H1 (cell line): ENCODE measurements around the gene CCNE1. TPM values are rescaled to one million over a fixed set of nuclear protein-coding genes. Genes with fewer than 3 reads are reported as not detected.

Experiments used
- CTCF ChIA-PET: fragments of 300-600 bp; sonication (Branson Sonifier 250); formaldehyde crosslinking; loops from one replicate; lab custom pipeline; 2021; ENCODE audit not compliant: partially characterized antibody; lab: Charles Lee
- POLR2A ChIA-PET: fragments of 300-600 bp; sonication (Branson Sonifier 250); formaldehyde crosslinking; loops from one replicate; lab custom pipeline; 2021; ENCODE audit warnings: inconsistent platforms; ENCODE audit not compliant: partially characterized antibody; lab: Charles Lee
- DNase-seq, 2 experiments: peaks; one replicate each; pipeline versions ENCODE4 v3.0.0 to v3.0.0-alpha.2; 2010 to 2022; ENCODE audit warnings: low spot score in 2 of 2, low read depth in 1 of 2, mixed read lengths in 1 of 2
- FAIRE-seq: peaks from 2 replicates; lab custom pipeline; 2011; peaks lifted over from hg19 to GRCh38; lab: Jason Lieb, UNC
- H2AFZ ChIP-seq: 2 replicates; pipeline ENCODE4 v1.8.1; 2012; ENCODE audit warnings: low read length, inconsistent platforms
- H2AK5ac ChIP-seq: 2 replicates; pipeline ENCODE4 v1.6.1; 2013; ENCODE audit warnings: low read depth, low read length
- H2BK120ac ChIP-seq: replicated peaks from 2 replicates; pipeline ENCODE3; 2013; ENCODE audit warnings: low read depth, low read length, inconsistent platforms
- H2BK12ac ChIP-seq: 2 replicates; pipeline ENCODE4 v1.6.1; 2013; ENCODE audit warnings: low read depth, low read length
- H2BK15ac ChIP-seq: 2 replicates; pipeline ENCODE4 v1.6.1; 2013; ENCODE audit warnings: low read length
- H2BK20ac ChIP-seq: 2 replicates; pipeline ENCODE4 v1.6.1; 2013; ENCODE audit warnings: low read length
- H2BK5ac ChIP-seq: 2 replicates; pipeline ENCODE4 v1.6.1; 2013; ENCODE audit warnings: low read depth, low read length
- H3K14ac ChIP-seq: 2 replicates; pipeline ENCODE4 v1.6.1; 2013; ENCODE audit warnings: inconsistent platforms; ENCODE audit not compliant: insufficient read length
- H3K18ac ChIP-seq: 2 replicates; pipeline ENCODE4 v1.6.1; 2013; ENCODE audit warnings: low read length; ENCODE audit errors: extremely low read depth
- H3K23ac ChIP-seq: 2 replicates; pipeline ENCODE4 v1.6.1; 2013; ENCODE audit warnings: inconsistent platforms; ENCODE audit not compliant: insufficient read length
- H3K23me2 ChIP-seq: 2 replicates; pipeline ENCODE4 v1.6.1; 2013; ENCODE audit warnings: low read depth, low read length
- H3K27ac ChIP-seq: 2 replicates; pipeline ENCODE4 v1.6.1; 2011; ENCODE audit warnings: low read depth, low read length, inconsistent platforms
- H3K27me3 ChIP-seq, 4 experiments: replicated peaks in 1 of 4; 1 replicate in 1 of 4; 2 replicates in 3 of 4; pipeline versions ENCODE4 v1.6.1 to v1.8.1; 2011 to 2013; ENCODE audit warnings: low read length in 3 of 4, mild to moderate bottlenecking in 3 of 4, inconsistent platforms in 2 of 4, mixed read lengths in 2 of 4, moderate library complexity in 1 of 4; ENCODE audit not compliant: control insufficient read depth in 3 of 4, insufficient read depth in 3 of 4; ENCODE audit errors: extremely low read depth in 1 of 4
- H3K36me3 ChIP-seq, 4 experiments: 2 replicates each; pipeline versions ENCODE4 v1.6.1 to v1.8.1; 2011 to 2013; ENCODE audit warnings: mild to moderate bottlenecking in 4 of 4, low read length in 3 of 4, moderate library complexity in 2 of 4, control low read depth in 1 of 4, inconsistent platforms in 1 of 4; ENCODE audit not compliant: insufficient read depth in 4 of 4, control insufficient read depth in 2 of 4
- H3K4ac ChIP-seq: replicated peaks from 2 replicates; pipeline ENCODE3; 2013; ENCODE audit warnings: low read length, low read depth, mixed read lengths, inconsistent platforms; ENCODE audit not compliant: insufficient read length
- H3K4me1 ChIP-seq, 4 experiments: replicated peaks in 1 of 4; 1 replicate in 1 of 4; 2 replicates in 3 of 4; pipeline versions ENCODE4 v1.6.1 to v1.8.1; 2011 to 2013; ENCODE audit warnings: low read length in 3 of 4, inconsistent platforms in 2 of 4, mixed read lengths in 1 of 4; ENCODE audit not compliant: insufficient read depth in 4 of 4, control insufficient read depth in 3 of 4
- H3K4me2 ChIP-seq, 2 experiments: 2 replicates each; pipeline versions ENCODE4 v1.6.1 to v1.8.1; 2011 to 2013; ENCODE audit warnings: low read depth in 2 of 2, low read length in 2 of 2, control low read depth in 1 of 2, inconsistent platforms in 1 of 2, mild to moderate bottlenecking in 1 of 2; ENCODE audit not compliant: insufficient read depth in 1 of 2
- H3K4me3 ChIP-seq, 4 experiments: fragments of 200-600, 300-600 bp in 1 of 4; sonication (generic), shearing (Covaris generic), sonication (Bioruptor Twin) in 1 of 4; 2 replicates each; pipeline versions ENCODE4 v1.5.1 to v1.8.1; 2011 to 2016; ENCODE audit warnings: low read length in 4 of 4, low read depth in 3 of 4, control low read depth in 2 of 4, inconsistent platforms in 2 of 4, mild to moderate bottlenecking in 2 of 4, mixed read lengths in 1 of 4, moderate library complexity in 1 of 4; ENCODE audit not compliant: insufficient read depth in 2 of 4; ENCODE audit errors: extremely low read depth in 1 of 4
- H3K56ac ChIP-seq: replicated peaks from 2 replicates; pipeline ENCODE3; 2013; ENCODE audit warnings: low read depth, mild to moderate bottlenecking, mixed read lengths, low read length, inconsistent platforms; ENCODE audit not compliant: insufficient read length
- H3K79me1 ChIP-seq: 2 replicates; pipeline ENCODE4 v1.6.1; 2013; ENCODE audit warnings: low read depth, low read length, control low read depth
- H3K79me2 ChIP-seq, 2 experiments: 2 replicates each; pipeline versions ENCODE4 v1.6.1 to v1.8.1; 2012 to 2013; ENCODE audit warnings: low read length in 2 of 2, mild to moderate bottlenecking in 2 of 2, inconsistent platforms in 1 of 2; ENCODE audit not compliant: insufficient read depth in 2 of 2, control insufficient read depth in 1 of 2
- H3K9ac ChIP-seq, 4 experiments: replicated peaks in 1 of 4; 1 replicate in 1 of 4; 2 replicates in 3 of 4; pipeline versions ENCODE4 v1.6.1 to v1.8.1; 2011 to 2013; ENCODE audit warnings: low read depth in 3 of 4, low read length in 3 of 4, control low read depth in 2 of 4, mild to moderate bottlenecking in 2 of 4, moderate library complexity in 2 of 4, inconsistent platforms in 1 of 4; ENCODE audit errors: extremely low read depth in 1 of 4
- H3K9me3 ChIP-seq, 2 experiments: 2 replicates each; pipeline versions ENCODE4 v1.6.1 to v1.8.1; 2012 to 2013; ENCODE audit warnings: mild to moderate bottlenecking in 2 of 2, moderate library complexity in 2 of 2, control low read depth in 1 of 2, inconsistent platforms in 1 of 2, low read depth in 1 of 2, low read length in 1 of 2, mixed read lengths in 1 of 2; ENCODE audit not compliant: insufficient read depth in 2 of 2
- H4K20me1 ChIP-seq, 2 experiments: replicated peaks in 1 of 2; 2 replicates each; pipeline versions ENCODE3 to v1.8.1; 2011 to 2013; ENCODE audit warnings: inconsistent platforms in 2 of 2, low read length in 2 of 2, mild to moderate bottlenecking in 1 of 2; ENCODE audit not compliant: insufficient read depth in 2 of 2, control insufficient read depth in 1 of 2
- H4K5ac ChIP-seq: 2 replicates; pipeline ENCODE4 v1.6.1; 2013; ENCODE audit warnings: low read length, low read depth, mixed read lengths, inconsistent platforms; ENCODE audit not compliant: insufficient read length
- H4K8ac ChIP-seq: 2 replicates; pipeline ENCODE4 v1.8.0; 2013; ENCODE audit warnings: mild to moderate bottlenecking, moderate library complexity, low read length, inconsistent platforms; ENCODE audit not compliant: insufficient read depth; ENCODE audit errors: extremely low read depth
- H4K91ac ChIP-seq: replicated peaks from 2 replicates; pipeline ENCODE3; 2013; ENCODE audit warnings: low read length, mixed read lengths, inconsistent platforms; ENCODE audit not compliant: insufficient read length
- FOSL1 ChIP-seq: IDR thresholded peaks from 2 replicates; pipeline ENCODE4 v1.6.1; 2011; ENCODE audit warnings: mild to moderate bottlenecking, low read depth, low read length, moderate library complexity; ENCODE audit not compliant: insufficient read depth
- HDAC2 ChIP-seq, 2 experiments: fragments of 300-600 bp in 1 of 2; sonication (generic) in 1 of 2; IDR thresholded peaks; 2 replicates each; pipeline ENCODE4 v1.6.1; 2011 to 2012; ENCODE audit warnings: low read depth in 2 of 2, low read length in 2 of 2, mild to moderate bottlenecking in 2 of 2, moderate library complexity in 2 of 2, borderline replicate concordance in 1 of 2, inconsistent platforms in 1 of 2
- MAX ChIP-seq: IDR thresholded peaks from 2 replicates; pipeline ENCODE4 v1.6.1; 2012; ENCODE audit warnings: inconsistent platforms
- PHF8 ChIP-seq: fragments of 200-600 bp; sonication (generic); conservative IDR thresholded peaks from 2 replicates; pipeline ENCODE4 v1.7.1; 2012; ENCODE audit warnings: low read depth, mild to moderate bottlenecking, inconsistent platforms, low read length, moderate library complexity
- SIN3A ChIP-seq, 2 experiments: IDR thresholded peaks in 1 of 2; conservative IDR thresholded peaks in 1 of 2; 2 replicates each; pipeline ENCODE4 v1.6.1; 2011 to 2012; ENCODE audit warnings: low read length in 2 of 2, improper control_type of control experiment in 1 of 2, low read depth in 1 of 2, mild to moderate bottlenecking in 1 of 2
- SP4 ChIP-seq: IDR thresholded peaks from 2 replicates; pipeline ENCODE4 v1.6.1; 2012; ENCODE audit warnings: low read length, inconsistent platforms
- USF2 ChIP-seq: IDR thresholded peaks from 2 replicates; pipeline ENCODE4 v1.6.1; 2011; ENCODE audit warnings: low read length, improper control_type of control experiment
- WGBS, 2 experiments: shearing (Covaris generic) in 1 of 2; methylation state at CpG; one replicate each; pipeline versions ENCODE4 v1.1.6 to v1.1.7; 2013 to 2015; ENCODE audit warnings: low lambda C conversion rate in 2 of 2, mixed read lengths in 2 of 2, inconsistent platforms in 1 of 2, low coverage in 1 of 2, missing lambda C conversion rate in 1 of 2; ENCODE audit not compliant: insufficient replicate concordance in 2 of 2, insufficient coverage in 1 of 2, insufficient read length in 1 of 2; ENCODE audit errors: extremely low coverage in 1 of 2, missing lambda C conversion rate in 1 of 2; 5-methylcytosine and 5-hydroxymethylcytosine counted together
- polyA plus RNA-seq, 7 experiments: library from polyadenylated mRNA; depleted of rRNA in 3 of 7; stranded (reverse) in 5 of 7; unstranded in 2 of 7; fragments of >200 nt in 5 of 7; fragments of 200-250 nt in 2 of 7; gene quantifications; 1 replicate in 5 of 7; 2 replicates in 1 of 7; 4 replicates in 1 of 7; pipeline versions ENCODE4 v1.2.1 to v1.2.3, GENCODE V29; 2011 to 2013; ENCODE audit warnings: missing spikeins in 2 of 7, mixed read lengths in 2 of 7
- total RNA-seq: library from RNA; stranded (reverse); fragmentation: NEBNext Ultra II Directional; extraction: Animal tissue kit (Norgen Biotek cat#: 25700); gene quantifications from 2 replicates; pipeline ENCODE4 v1.2.1, GENCODE V29; 2021
- TF ChIP-seq, protein P1 (sequence below): IDR thresholded peaks from 2 replicates; pipeline ENCODE4 v1.6.1; 2012; ENCODE audit warnings: low read length, inconsistent platforms

CCNE1 gene
- total and polyA plus RNA-seq, 2 of the 8 experiments (the other 6 are each of a cell fraction or from before 2014, with no cell fraction given), result 43.2 to 44.6 TPM

GRCh38 chr19:29810504-29810871 lies 1.3 kb upstream of the CCNE1 start:
- Histone ChIP-seq H2BK20ac (no peak overlapping the region), H4K91ac (no peak overlapping the region), H3K36me3 (peaks cover 0 to 17% (median 0%) of the 10 kb centered on the region in 4 experiments; a peak in 3 of 8 replicates), H3K79me1 (no peaks in the 10 kb centered on the region), H3K9me3 (no peaks in the 10 kb centered on the region), H3K27me3 (peaks cover 0 to 6% (median 2%) of the 10 kb centered on the region in 4 experiments; a peak in 1 of 7 replicates), H3K23me2 (no peaks in the 10 kb centered on the region; the same call in 1 of the 2 replicates), H3K27ac (no peak overlapping the region), H3K79me2 (no peaks in the 10 kb centered on the region), H3K23ac (no peak overlapping the region), H3K4me2 (peak overlapping the region; percentile 65 to 72), H3K9ac (peak overlapping the region in 2 of 4 experiments; percentile 38 to 42; a peak in 2 of 7 replicates), H2BK5ac (no peak overlapping the region), H4K8ac (no peak overlapping the region), H3K4me1 (peaks cover 0 to 6% (median 2%) of the 10 kb centered on the region in 4 experiments; a peak in 4 of 7 replicates), H2BK120ac (no peak overlapping the region), H3K56ac (no peak overlapping the region), H2BK15ac (peak overlapping the region; percentile 65; the same call in 1 of the 2 replicates), H3K4ac (no peak overlapping the region), H2AFZ (no peak overlapping the region), H3K4me3 (peak overlapping the region in 2 of 4 experiments; percentile 42 to 62; a peak in 3 of 8 replicates), H2BK12ac (no peak overlapping the region), H3K14ac (no peak overlapping the region), H4K5ac (peak overlapping the region; percentile 34), H3K18ac (no peak overlapping the region; the same call in 1 of the 2 replicates), H4K20me1 (no peaks in the 10 kb centered on the region), H2AK5ac (0 out of 2 replicates have a peak overlapping the region, but pooled peaks have one; percentile 34)
- 96% methylated on average over 4 of the region's 4 CpGs; no CpG with 5 or more reads in 1 of the 2 experiments for WGBS, 2 experiments
- CTCF ChIA-PET, result interaction anchor here (1.4 kb wide), 1 partner anchor 39 kb away, joined by 5 read pairs; no protein-coding TSS in a partner anchor
- no peak for FAIRE-seq
- no peak for DNase-seq
- POLR2A ChIA-PET, result no interaction called here
- TF ChIP-seq HDAC2 (IDR thresholded peaks at IDR 0.05; ENCODE audit: borderline replicate concordance in 1 of 2, low read depth in 2 of 2, low read length in 2 of 2), result no peak
- TF ChIP-seq MAX, result no peak
- TF ChIP-seq, protein P1, sequence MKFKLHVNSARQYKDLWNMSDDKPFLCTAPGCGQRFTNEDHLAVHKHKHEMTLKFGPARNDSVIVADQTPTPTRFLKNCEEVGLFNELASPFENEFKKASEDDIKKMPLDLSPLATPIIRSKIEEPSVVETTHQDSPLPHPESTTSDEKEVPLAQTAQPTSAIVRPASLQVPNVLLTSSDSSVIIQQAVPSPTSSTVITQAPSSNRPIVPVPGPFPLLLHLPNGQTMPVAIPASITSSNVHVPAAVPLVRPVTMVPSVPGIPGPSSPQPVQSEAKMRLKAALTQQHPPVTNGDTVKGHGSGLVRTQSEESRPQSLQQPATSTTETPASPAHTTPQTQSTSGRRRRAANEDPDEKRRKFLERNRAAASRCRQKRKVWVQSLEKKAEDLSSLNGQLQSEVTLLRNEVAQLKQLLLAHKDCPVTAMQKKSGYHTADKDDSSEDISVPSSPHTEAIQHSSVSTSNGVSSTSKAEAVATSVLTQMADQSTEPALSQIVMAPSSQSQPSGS, result no peak
- TF ChIP-seq SIN3A (conservative IDR thresholded peaks at IDR 0.05 in 1 of 2, IDR thresholded peaks at IDR 0.05 in 1 of 2; ENCODE audit: low read depth in 1 of 2, low read length in 2 of 2), result no peak
- TF ChIP-seq SP4, result no peak
- no peak for TF ChIP-seq USF2
- no peak for TF ChIP-seq PHF8
- TF ChIP-seq FOSL1, result no peak
